Tibial artery (tissue), 4 donors: ENCODE measurements around the gene CHMP4B.

Experiments
- DNase-seq, 2 donors: peaks; one replicate each; pipeline ENCODE4 v3.0.0-alpha.2; 2019
- H3K27ac ChIP-seq, 2 donors: fragments of 200-600 bp; sonication (generic) in 1 of 2; 1 replicate in 1 of 2; 2 replicates in 1 of 2; pipeline ENCODE4 v1.5.1; 2018 to 2019; ENCODE audit warnings: mild to moderate bottlenecking in 1 of 2
- H3K27me3 ChIP-seq, 2 donors: fragments of 200-600 bp; sonication (generic) in 1 of 2; one replicate each; pipeline versions ENCODE4 v1.5.1 to v1.6.0; 2016 to 2019
- H3K36me3 ChIP-seq, 3 donors: fragments of 200-600 bp; sonication (generic) in 2 of 3; one replicate each; pipeline ENCODE4 v1.5.1; 2016 to 2019; ENCODE audit warnings: mild to moderate bottlenecking in 2 of 3
- H3K4me1 ChIP-seq, 4 donors: fragments of 200-600 bp; sonication (generic) in 2 of 4; 1 replicate in 3 of 4; 2 replicates in 1 of 4; pipeline ENCODE4 v1.5.1; 2016 to 2019
- H3K4me3 ChIP-seq, 2 donors: fragments of 200-600 bp; sonication (generic) in 1 of 2; 1 replicate in 1 of 2; 2 replicates in 1 of 2; pipeline ENCODE4 v1.5.1; 2018 to 2019; ENCODE audit warnings: mild to moderate bottlenecking in 2 of 2
- H3K9me3 ChIP-seq, 3 donors: fragments of 200-600 bp; sonication (generic) in 1 of 3; one replicate each; pipeline ENCODE4 v1.5.1; 2016 to 2019
- intact Hi-C: fragments of 100-400 bp; cut with DNase I; formaldehyde crosslinking; loops from one replicate; pipeline ENCODE4 v1.15.0; 2023; ENCODE audit warnings: low total_unique reads
- TF ChIP-seq, protein P1 (sequence below), 2 experiments: fragments of 200-600 bp in 1 of 2; fragments of 450-650 bp in 1 of 2; IDR thresholded peaks; one replicate each; pipeline ENCODE4 v1.5.1; 2017 to 2019; ENCODE audit warnings: antibody characterized with exemption in 2 of 2, mild to moderate bottlenecking in 1 of 2, moderate library complexity in 1 of 2

The CHMP4B gene

DNA sequence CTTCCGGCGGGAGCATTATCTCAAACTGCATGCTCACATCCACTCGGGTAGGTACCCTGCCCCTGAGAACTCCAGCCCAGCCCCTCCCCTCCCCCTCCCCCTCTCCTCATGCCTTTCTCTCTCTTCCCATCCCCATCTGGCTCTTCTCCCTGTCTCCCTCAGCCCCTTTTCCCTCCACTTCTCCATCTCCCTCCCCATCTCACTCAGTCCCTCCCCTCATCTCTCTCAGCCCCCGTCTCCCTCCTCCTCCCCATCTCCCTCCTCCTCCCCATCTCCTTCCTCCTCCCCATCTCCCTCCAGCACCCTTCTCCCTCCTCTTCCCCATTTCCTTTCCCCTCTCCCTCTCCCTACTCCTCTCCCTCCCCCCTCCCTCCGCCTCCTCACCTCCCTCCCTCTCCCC, 27.3 kb upstream of the CHMP4B start:
- Histone ChIP-seq H3K36me3 (peaks cover 0 to 27% (median 12%) of the 10 kb centered on the region in 3 donors), H3K4me1 (peaks cover 0 to 3% (median 0%) of the 10 kb centered on the region in 4 donors), H3K4me3 (no peak overlapping the region), H3K27me3 (no peaks in the 10 kb centered on the region), H3K27ac (no peak overlapping the region), H3K9me3 (no peaks in the 10 kb centered on the region)
- TF ChIP-seq, protein P1, sequence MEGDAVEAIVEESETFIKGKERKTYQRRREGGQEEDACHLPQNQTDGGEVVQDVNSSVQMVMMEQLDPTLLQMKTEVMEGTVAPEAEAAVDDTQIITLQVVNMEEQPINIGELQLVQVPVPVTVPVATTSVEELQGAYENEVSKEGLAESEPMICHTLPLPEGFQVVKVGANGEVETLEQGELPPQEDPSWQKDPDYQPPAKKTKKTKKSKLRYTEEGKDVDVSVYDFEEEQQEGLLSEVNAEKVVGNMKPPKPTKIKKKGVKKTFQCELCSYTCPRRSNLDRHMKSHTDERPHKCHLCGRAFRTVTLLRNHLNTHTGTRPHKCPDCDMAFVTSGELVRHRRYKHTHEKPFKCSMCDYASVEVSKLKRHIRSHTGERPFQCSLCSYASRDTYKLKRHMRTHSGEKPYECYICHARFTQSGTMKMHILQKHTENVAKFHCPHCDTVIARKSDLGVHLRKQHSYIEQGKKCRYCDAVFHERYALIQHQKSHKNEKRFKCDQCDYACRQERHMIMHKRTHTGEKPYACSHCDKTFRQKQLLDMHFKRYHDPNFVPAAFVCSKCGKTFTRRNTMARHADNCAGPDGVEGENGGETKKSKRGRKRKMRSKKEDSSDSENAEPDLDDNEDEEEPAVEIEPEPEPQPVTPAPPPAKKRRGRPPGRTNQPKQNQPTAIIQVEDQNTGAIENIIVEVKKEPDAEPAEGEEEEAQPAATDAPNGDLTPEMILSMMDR (IDR thresholded peaks at IDR 0.05) = no peak
- DNase-seq = no peak
- intact Hi-C loops = no loop called here

GRCh38 chr20:33784225-33784624, 26.9 kb upstream of the CHMP4B start:
- intact Hi-C loops = no loop called here
- no peaks in the 10 kb centered on the region for H3K27me3 ChIP-seq
- TF ChIP-seq, protein P1 (IDR thresholded peaks at IDR 0.05) = no peak

GRCh38 chr20:33785503-33785902, 25.6 kb upstream of the CHMP4B start:
- Histone ChIP-seq H3K9me3 (no peaks in the 10 kb centered on the region), H3K4me3 (no peak overlapping the region), H3K4me1 (peaks cover 0 to 9% (median 2%) of the 10 kb centered on the region in 4 donors), H3K27ac (no peak overlapping the region), H3K36me3 (peaks cover 5 to 39% (median 12%) of the 10 kb centered on the region in 3 donors), H3K27me3 (no peaks in the 10 kb centered on the region)
- intact Hi-C loops = no loop called here
- TF ChIP-seq, protein P1 (IDR thresholded peaks at IDR 0.05) = no peak
- no peak for DNase-seq

More at GRCh38 chr20:33784225-33784624, 26.9 kb upstream of the CHMP4B start:
- Histone ChIP-seq H3K4me3 (no peak overlapping the region), H3K9me3 (no peaks in the 10 kb centered on the region), H3K36me3 (peaks cover 0 to 31% (median 12%) of the 10 kb centered on the region in 3 donors), H3K27ac (no peak overlapping the region), H3K4me1 (peaks cover 0 to 3% (median 0%) of the 10 kb centered on the region in 4 donors)
- DNase-seq = no peak

- peaks cover 8 to 37% (median 14%) of the 10 kb centered on the region in 3 donors for H3K36me3 ChIP-seq
- peaks cover 0 to 9% (median 2%) of the 10 kb centered on the region in 4 donors for H3K4me1 ChIP-seq
- no peak overlapping the region for H3K4me3 ChIP-seq
- DNase-seq = no peak
- no peaks in the 10 kb centered on the region for H3K27me3 ChIP-seq
- H3K27ac ChIP-seq = no peak overlapping the region
- intact Hi-C loops = no loop called here
- H3K9me3 ChIP-seq = no peaks in the 10 kb centered on the region
- TF ChIP-seq, protein P1 (IDR thresholded peaks at IDR 0.05) = no peak
Observed at GRCh38 chr20:33787253-33787891, 23.8 kb upstream of the CHMP4B start.

GRCh38 chr20:33788351-33789049, 22.6 kb upstream of the CHMP4B start:
- DNase-seq = no peak
- Histone ChIP-seq H3K27ac (no peak overlapping the region), H3K4me1 (peaks cover 0 to 9% (median 2%) of the 10 kb centered on the region in 4 donors), H3K36me3 (peaks cover 6 to 33% (median 14%) of the 10 kb centered on the region in 3 donors), H3K4me3 (no peak overlapping the region), H3K9me3 (no peaks in the 10 kb centered on the region), H3K27me3 (no peaks in the 10 kb centered on the region)
- intact Hi-C loops = no loop called here
- TF ChIP-seq, protein P1 (IDR thresholded peaks at IDR 0.05) = no peak
